ENCODE data around the gene PLCB1. TPM values are rescaled to one million over a fixed set of nuclear protein-coding genes. Genes with fewer than 3 reads are reported as not detected.

The PLCB1 gene
- total RNA-seq, 1 donor from 2014 or later: 6.3 TPM

GRCh38 chr20:8406391-8406790, 274.3 kb downstream of the PLCB1 start:
- ATAC-seq (no peak), DNase-seq (no peak)
- no peak overlapping the region for H3K4me3 ChIP-seq
- no peaks in the 10 kb centered on the region for H3K36me3 ChIP-seq
- no peaks in the 10 kb centered on the region for H3K9me3 ChIP-seq
- TF ChIP-seq CTCF (IDR thresholded peaks at IDR 0.05): no peak
- H3K27me3 ChIP-seq (ENCODE audit: low read depth): no peaks in the 10 kb centered on the region
- no peak overlapping the region for H3K27ac ChIP-seq
- intact Hi-C loops (cut with DNase I): no loop called here
- no peaks in the 10 kb centered on the region for H3K4me1 ChIP-seq

GRCh38 chr20:8408587-8409307, 276.7 kb downstream of the PLCB1 start:
- TF ChIP-seq CTCF (IDR thresholded peaks at IDR 0.05): no peak
- DNase-seq (no peak), ATAC-seq (no peak)
- H3K27me3 ChIP-seq (ENCODE audit: low read depth): no peaks in the 10 kb centered on the region
- no peak overlapping the region for H3K4me3 ChIP-seq
- intact Hi-C loops (cut with DNase I): no loop called here
- no peaks in the 10 kb centered on the region for H3K36me3 ChIP-seq
- H3K4me1 ChIP-seq: no peaks in the 10 kb centered on the region
- no peaks in the 10 kb centered on the region for H3K9me3 ChIP-seq
- H3K27ac ChIP-seq: no peak overlapping the region

- intact Hi-C loops (cut with DNase I): no loop called here
- H3K4me3 ChIP-seq: no peak overlapping the region
- H3K9me3 ChIP-seq: no peaks in the 10 kb centered on the region
- H3K27ac ChIP-seq: no peak overlapping the region
- H3K27me3 ChIP-seq (ENCODE audit: low read depth): no peaks in the 10 kb centered on the region
- no peaks in the 10 kb centered on the region for H3K36me3 ChIP-seq
- no peaks in the 10 kb centered on the region for H3K4me1 ChIP-seq
- no peak for DNase-seq
- no peak for ATAC-seq
- TF ChIP-seq CTCF (IDR thresholded peaks at IDR 0.05): no peak
Measured at GRCh38 chr20:8413691-8414090, 281.6 kb downstream of the PLCB1 start.

GRCh38 chr20:8414586-8415274, 282.7 kb downstream of the PLCB1 start:
- H3K4me1 ChIP-seq: no peaks in the 10 kb centered on the region
- H3K36me3 ChIP-seq: no peaks in the 10 kb centered on the region
- intact Hi-C loops (cut with DNase I): no loop called here
- no peaks in the 10 kb centered on the region for H3K9me3 ChIP-seq
- ATAC-seq (no peak), DNase-seq (no peak)
- H3K27me3 ChIP-seq (ENCODE audit: low read depth): no peaks in the 10 kb centered on the region
- no peak overlapping the region for H3K27ac ChIP-seq
- TF ChIP-seq CTCF (IDR thresholded peaks at IDR 0.05): no peak
- H3K4me3 ChIP-seq: no peak overlapping the region

GRCh38 chr20:8421981-8422380, 289.9 kb downstream of the PLCB1 start:
- no peaks in the 10 kb centered on the region for H3K36me3 ChIP-seq
- ATAC-seq (no peak), DNase-seq (no peak)
- no peak overlapping the region for H3K27ac ChIP-seq
- H3K27me3 ChIP-seq (ENCODE audit: low read depth): no peaks in the 10 kb centered on the region
- H3K4me1 ChIP-seq: peaks cover 5% of the 10 kb centered on the region
- no peaks in the 10 kb centered on the region for H3K9me3 ChIP-seq
- TF ChIP-seq CTCF (IDR thresholded peaks at IDR 0.05): no peak
- H3K4me3 ChIP-seq: no peak overlapping the region
- intact Hi-C loops (cut with DNase I): no loop called here
